Gastrocnemius medialis (tissue), 4 donors: ENCODE measurements around the gene SEMA3D.

Source experiments
- POLR2A ChIP-seq, 2 donors: fragments of 450-650 bp; IDR thresholded peaks; one replicate each; pipeline ENCODE4 v1.6.1; 2017; ENCODE audit warnings: antibody characterized with exemption in 2 of 2, mild to moderate bottlenecking in 2 of 2, moderate library complexity in 2 of 2
- TF ChIP-seq, protein P1 (sequence below), 5 experiments: fragments of 450-650 bp in 3 of 5; fragments of 200-600 bp in 2 of 5; sonication (generic) in 2 of 5; IDR thresholded peaks in 4 of 5; conservative IDR thresholded peaks in 1 of 5; 1 replicate in 4 of 5; 2 replicates in 1 of 5; pipeline ENCODE4 v1.5.1; 2016 to 2019; ENCODE audit warnings: antibody characterized with exemption in 5 of 5, mild to moderate bottlenecking in 3 of 5, moderate library complexity in 3 of 5

DNA sequence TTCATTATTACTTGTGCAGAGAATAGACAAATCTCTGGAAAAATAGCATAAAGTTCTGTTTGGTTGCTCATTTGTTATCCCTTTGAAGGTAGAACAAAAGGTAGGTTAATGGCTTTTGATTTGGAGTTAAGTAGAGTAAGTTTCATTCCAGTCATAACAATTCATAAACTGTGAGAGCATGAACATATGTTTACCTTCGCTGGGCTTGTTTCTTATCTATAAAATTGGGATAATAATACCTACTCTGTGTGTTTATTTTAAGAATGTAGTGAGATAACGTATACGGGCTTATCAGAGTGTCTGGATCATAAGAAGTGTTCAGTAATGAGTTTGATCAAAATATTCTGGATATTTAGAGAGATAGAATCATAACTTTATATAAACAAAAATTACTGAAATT lies 155.4 kb downstream of the SEMA3D start:
- no peak for TF ChIP-seq POLR2A (IDR thresholded peaks at IDR 0.05)
- TF ChIP-seq, protein P1, sequence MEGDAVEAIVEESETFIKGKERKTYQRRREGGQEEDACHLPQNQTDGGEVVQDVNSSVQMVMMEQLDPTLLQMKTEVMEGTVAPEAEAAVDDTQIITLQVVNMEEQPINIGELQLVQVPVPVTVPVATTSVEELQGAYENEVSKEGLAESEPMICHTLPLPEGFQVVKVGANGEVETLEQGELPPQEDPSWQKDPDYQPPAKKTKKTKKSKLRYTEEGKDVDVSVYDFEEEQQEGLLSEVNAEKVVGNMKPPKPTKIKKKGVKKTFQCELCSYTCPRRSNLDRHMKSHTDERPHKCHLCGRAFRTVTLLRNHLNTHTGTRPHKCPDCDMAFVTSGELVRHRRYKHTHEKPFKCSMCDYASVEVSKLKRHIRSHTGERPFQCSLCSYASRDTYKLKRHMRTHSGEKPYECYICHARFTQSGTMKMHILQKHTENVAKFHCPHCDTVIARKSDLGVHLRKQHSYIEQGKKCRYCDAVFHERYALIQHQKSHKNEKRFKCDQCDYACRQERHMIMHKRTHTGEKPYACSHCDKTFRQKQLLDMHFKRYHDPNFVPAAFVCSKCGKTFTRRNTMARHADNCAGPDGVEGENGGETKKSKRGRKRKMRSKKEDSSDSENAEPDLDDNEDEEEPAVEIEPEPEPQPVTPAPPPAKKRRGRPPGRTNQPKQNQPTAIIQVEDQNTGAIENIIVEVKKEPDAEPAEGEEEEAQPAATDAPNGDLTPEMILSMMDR (IDR thresholded peaks at IDR 0.05 in 4 of 5, conservative IDR thresholded peaks at IDR 0.05 in 1 of 5), result no peak
